Measurements from ENCODE around the gene LCMT1.

DNA sequence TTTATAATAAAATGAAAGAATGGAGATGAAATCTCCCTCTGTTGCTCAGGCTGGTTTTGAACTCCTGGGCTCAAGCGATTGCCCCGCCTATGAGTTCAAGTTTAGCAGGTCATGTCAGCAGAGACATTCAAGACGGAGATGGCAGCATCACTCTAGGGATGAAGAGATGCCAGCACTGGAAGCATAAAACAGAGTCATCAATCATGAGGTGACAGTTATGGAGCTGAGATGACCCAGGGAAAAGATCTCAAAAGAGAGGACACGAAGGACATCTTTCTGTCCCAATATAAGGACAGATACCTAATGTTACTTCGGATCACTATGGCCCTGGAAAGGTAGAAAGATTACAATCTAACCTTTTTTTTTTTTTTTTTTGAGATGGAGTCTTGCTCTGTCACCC is 11.0 kb upstream of the LCMT1 start:
- TF ChIP-seq, protein P1, sequence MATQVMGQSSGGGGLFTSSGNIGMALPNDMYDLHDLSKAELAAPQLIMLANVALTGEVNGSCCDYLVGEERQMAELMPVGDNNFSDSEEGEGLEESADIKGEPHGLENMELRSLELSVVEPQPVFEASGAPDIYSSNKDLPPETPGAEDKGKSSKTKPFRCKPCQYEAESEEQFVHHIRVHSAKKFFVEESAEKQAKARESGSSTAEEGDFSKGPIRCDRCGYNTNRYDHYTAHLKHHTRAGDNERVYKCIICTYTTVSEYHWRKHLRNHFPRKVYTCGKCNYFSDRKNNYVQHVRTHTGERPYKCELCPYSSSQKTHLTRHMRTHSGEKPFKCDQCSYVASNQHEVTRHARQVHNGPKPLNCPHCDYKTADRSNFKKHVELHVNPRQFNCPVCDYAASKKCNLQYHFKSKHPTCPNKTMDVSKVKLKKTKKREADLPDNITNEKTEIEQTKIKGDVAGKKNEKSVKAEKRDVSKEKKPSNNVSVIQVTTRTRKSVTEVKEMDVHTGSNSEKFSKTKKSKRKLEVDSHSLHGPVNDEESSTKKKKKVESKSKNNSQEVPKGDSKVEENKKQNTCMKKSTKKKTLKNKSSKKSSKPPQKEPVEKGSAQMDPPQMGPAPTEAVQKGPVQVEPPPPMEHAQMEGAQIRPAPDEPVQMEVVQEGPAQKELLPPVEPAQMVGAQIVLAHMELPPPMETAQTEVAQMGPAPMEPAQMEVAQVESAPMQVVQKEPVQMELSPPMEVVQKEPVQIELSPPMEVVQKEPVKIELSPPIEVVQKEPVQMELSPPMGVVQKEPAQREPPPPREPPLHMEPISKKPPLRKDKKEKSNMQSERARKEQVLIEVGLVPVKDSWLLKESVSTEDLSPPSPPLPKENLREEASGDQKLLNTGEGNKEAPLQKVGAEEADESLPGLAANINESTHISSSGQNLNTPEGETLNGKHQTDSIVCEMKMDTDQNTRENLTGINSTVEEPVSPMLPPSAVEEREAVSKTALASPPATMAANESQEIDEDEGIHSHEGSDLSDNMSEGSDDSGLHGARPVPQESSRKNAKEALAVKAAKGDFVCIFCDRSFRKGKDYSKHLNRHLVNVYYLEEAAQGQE (IDR thresholded peaks at IDR 0.05; ENCODE audit: borderline replicate concordance) = no peak
- TF ChIP-seq, protein P2, sequence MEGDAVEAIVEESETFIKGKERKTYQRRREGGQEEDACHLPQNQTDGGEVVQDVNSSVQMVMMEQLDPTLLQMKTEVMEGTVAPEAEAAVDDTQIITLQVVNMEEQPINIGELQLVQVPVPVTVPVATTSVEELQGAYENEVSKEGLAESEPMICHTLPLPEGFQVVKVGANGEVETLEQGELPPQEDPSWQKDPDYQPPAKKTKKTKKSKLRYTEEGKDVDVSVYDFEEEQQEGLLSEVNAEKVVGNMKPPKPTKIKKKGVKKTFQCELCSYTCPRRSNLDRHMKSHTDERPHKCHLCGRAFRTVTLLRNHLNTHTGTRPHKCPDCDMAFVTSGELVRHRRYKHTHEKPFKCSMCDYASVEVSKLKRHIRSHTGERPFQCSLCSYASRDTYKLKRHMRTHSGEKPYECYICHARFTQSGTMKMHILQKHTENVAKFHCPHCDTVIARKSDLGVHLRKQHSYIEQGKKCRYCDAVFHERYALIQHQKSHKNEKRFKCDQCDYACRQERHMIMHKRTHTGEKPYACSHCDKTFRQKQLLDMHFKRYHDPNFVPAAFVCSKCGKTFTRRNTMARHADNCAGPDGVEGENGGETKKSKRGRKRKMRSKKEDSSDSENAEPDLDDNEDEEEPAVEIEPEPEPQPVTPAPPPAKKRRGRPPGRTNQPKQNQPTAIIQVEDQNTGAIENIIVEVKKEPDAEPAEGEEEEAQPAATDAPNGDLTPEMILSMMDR (IDR thresholded peaks at IDR 0.05; ENCODE audit: poor library complexity, severe bottlenecking) = no peak
- TF ChIP-seq RAD21 (conservative IDR thresholded peaks at IDR 0.05) (no peak), EP300 (conservative IDR thresholded peaks at IDR 0.05; ENCODE audit: poor library complexity, severe bottlenecking) (no peak), EZH2 (IDR thresholded peaks at IDR 0.05; ENCODE audit: borderline replicate concordance, insufficient read depth, low read length, poor library complexity, severe bottlenecking) (no peak), POLR2AphosphoS5 (IDR thresholded peaks at IDR 0.05) (no peak), TAF1 (IDR thresholded peaks at IDR 0.05; ENCODE audit: low read depth) (no peak)

Measured in neural cell (in vitro differentiated cells).